H1 (cell line): ENCODE measurements around the gene HIVEP2. TPM values are rescaled to one million over a fixed set of nuclear protein-coding genes. Genes with fewer than 3 reads are reported as not detected.

ENCODE experiments used
- polyA plus RNA-seq, 7 experiments: library from polyadenylated mRNA; depleted of rRNA in 3 of 7; stranded (reverse) in 5 of 7; unstranded in 2 of 7; fragments of >200 nt in 5 of 7; fragments of 200-250 nt in 2 of 7; gene quantifications; 1 replicate in 5 of 7; 2 replicates in 1 of 7; 4 replicates in 1 of 7; pipeline versions ENCODE4 v1.2.1 to v1.2.3, GENCODE V29; 2011 to 2013; ENCODE audit warnings: missing spikeins in 2 of 7, mixed read lengths in 2 of 7
- total RNA-seq: library from RNA; stranded (reverse); fragmentation: NEBNext Ultra II Directional; extraction: Animal tissue kit (Norgen Biotek cat#: 25700); gene quantifications from 2 replicates; pipeline ENCODE4 v1.2.1, GENCODE V29; 2021
- TF ChIP-seq, protein P1 (sequence below): fragments of 300-600 bp; sonication (generic); IDR thresholded peaks from 2 replicates; pipeline ENCODE4 v1.7.1; 2012; ENCODE audit warnings: low read length, moderate library complexity, mild to moderate bottlenecking, inconsistent platforms; ENCODE audit not compliant: insufficient replicate concordance

HIVEP2 gene
- total and polyA plus RNA-seq, 2 of the 8 experiments (the other 6 are each of a cell fraction or from before 2014, with no cell fraction given) = 2.2 to 6.1 TPM

GRCh38 chr6:142947714-142948480 lies 2.9 kb upstream of the HIVEP2 start (continued):
- TF ChIP-seq, protein P1, sequence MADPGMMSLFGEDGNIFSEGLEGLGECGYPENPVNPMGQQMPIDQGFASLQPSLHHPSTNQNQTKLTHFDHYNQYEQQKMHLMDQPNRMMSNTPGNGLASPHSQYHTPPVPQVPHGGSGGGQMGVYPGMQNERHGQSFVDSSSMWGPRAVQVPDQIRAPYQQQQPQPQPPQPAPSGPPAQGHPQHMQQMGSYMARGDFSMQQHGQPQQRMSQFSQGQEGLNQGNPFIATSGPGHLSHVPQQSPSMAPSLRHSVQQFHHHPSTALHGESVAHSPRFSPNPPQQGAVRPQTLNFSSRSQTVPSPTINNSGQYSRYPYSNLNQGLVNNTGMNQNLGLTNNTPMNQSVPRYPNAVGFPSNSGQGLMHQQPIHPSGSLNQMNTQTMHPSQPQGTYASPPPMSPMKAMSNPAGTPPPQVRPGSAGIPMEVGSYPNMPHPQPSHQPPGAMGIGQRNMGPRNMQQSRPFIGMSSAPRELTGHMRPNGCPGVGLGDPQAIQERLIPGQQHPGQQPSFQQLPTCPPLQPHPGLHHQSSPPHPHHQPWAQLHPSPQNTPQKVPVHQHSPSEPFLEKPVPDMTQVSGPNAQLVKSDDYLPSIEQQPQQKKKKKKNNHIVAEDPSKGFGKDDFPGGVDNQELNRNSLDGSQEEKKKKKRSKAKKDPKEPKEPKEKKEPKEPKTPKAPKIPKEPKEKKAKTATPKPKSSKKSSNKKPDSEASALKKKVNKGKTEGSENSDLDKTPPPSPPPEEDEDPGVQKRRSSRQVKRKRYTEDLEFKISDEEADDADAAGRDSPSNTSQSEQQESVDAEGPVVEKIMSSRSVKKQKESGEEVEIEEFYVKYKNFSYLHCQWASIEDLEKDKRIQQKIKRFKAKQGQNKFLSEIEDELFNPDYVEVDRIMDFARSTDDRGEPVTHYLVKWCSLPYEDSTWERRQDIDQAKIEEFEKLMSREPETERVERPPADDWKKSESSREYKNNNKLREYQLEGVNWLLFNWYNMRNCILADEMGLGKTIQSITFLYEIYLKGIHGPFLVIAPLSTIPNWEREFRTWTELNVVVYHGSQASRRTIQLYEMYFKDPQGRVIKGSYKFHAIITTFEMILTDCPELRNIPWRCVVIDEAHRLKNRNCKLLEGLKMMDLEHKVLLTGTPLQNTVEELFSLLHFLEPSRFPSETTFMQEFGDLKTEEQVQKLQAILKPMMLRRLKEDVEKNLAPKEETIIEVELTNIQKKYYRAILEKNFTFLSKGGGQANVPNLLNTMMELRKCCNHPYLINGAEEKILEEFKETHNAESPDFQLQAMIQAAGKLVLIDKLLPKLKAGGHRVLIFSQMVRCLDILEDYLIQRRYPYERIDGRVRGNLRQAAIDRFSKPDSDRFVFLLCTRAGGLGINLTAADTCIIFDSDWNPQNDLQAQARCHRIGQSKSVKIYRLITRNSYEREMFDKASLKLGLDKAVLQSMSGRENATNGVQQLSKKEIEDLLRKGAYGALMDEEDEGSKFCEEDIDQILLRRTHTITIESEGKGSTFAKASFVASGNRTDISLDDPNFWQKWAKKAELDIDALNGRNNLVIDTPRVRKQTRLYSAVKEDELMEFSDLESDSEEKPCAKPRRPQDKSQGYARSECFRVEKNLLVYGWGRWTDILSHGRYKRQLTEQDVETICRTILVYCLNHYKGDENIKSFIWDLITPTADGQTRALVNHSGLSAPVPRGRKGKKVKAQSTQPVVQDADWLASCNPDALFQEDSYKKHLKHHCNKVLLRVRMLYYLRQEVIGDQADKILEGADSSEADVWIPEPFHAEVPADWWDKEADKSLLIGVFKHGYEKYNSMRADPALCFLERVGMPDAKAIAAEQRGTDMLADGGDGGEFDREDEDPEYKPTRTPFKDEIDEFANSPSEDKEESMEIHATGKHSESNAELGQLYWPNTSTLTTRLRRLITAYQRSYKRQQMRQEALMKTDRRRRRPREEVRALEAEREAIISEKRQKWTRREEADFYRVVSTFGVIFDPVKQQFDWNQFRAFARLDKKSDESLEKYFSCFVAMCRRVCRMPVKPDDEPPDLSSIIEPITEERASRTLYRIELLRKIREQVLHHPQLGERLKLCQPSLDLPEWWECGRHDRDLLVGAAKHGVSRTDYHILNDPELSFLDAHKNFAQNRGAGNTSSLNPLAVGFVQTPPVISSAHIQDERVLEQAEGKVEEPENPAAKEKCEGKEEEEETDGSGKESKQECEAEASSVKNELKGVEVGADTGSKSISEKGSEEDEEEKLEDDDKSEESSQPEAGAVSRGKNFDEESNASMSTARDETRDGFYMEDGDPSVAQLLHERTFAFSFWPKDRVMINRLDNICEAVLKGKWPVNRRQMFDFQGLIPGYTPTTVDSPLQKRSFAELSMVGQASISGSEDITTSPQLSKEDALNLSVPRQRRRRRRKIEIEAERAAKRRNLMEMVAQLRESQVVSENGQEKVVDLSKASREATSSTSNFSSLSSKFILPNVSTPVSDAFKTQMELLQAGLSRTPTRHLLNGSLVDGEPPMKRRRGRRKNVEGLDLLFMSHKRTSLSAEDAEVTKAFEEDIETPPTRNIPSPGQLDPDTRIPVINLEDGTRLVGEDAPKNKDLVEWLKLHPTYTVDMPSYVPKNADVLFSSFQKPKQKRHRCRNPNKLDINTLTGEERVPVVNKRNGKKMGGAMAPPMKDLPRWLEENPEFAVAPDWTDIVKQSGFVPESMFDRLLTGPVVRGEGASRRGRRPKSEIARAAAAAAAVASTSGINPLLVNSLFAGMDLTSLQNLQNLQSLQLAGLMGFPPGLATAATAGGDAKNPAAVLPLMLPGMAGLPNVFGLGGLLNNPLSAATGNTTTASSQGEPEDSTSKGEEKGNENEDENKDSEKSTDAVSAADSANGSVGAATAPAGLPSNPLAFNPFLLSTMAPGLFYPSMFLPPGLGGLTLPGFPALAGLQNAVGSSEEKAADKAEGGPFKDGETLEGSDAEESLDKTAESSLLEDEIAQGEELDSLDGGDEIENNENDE = peak; percentile 28
